ENCODE results near the gene LARGE1. TPM values are rescaled to one million over a fixed set of nuclear protein-coding genes. Genes with fewer than 3 reads are reported as not detected.

Gene LARGE1
- total RNA-seq, 2 donors from 2014 or later = 80.5 to 101 TPM

DNA sequence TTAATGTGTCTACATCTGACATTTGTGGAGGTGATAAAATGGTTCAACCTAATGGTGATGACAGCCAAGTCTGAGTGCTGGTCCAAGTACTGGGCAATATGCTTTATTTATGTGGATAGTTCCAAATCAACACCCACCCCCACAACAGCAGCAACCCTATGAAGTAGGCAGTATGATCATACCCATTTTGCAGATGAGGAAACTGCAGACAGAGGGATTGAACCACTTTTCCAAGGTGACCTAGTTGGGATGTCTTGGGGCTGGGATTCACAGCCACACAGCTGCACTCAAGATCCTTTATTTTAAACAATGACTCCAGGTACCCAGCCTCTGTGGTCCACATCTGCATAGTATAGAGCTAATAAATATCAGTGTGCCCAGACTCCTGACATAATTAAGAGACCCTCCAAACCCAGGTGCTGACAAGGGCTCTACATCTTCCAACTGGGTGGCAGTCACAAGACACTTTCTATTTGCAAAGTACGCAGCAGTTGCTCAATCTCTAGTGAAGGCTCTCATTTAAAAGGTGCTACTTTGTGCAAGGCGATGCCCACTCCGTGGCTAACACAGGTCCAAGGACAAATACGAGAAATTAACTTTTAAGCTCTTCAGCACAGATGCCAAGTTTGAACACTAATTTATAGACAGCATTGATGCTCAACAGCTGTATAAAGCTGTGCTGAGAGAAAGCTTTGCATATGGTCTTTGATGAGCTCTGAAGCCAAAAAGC lies 426.6 kb downstream of the LARGE1 start:
- Histone ChIP-seq H3K27ac (no peak overlapping the region), H3K9me3 (no peaks in the 10 kb centered on the region), H3K4me1 (peaks cover 0 to 17% of the 10 kb centered on the region in 2 donors), H3K27me3 (no peaks in the 10 kb centered on the region), H3K4me3 (no peak overlapping the region), H3K36me3 (no peaks in the 10 kb centered on the region)
- no peak for DNase-seq (ENCODE audit: low spot score)
- TF ChIP-seq, protein P1, sequence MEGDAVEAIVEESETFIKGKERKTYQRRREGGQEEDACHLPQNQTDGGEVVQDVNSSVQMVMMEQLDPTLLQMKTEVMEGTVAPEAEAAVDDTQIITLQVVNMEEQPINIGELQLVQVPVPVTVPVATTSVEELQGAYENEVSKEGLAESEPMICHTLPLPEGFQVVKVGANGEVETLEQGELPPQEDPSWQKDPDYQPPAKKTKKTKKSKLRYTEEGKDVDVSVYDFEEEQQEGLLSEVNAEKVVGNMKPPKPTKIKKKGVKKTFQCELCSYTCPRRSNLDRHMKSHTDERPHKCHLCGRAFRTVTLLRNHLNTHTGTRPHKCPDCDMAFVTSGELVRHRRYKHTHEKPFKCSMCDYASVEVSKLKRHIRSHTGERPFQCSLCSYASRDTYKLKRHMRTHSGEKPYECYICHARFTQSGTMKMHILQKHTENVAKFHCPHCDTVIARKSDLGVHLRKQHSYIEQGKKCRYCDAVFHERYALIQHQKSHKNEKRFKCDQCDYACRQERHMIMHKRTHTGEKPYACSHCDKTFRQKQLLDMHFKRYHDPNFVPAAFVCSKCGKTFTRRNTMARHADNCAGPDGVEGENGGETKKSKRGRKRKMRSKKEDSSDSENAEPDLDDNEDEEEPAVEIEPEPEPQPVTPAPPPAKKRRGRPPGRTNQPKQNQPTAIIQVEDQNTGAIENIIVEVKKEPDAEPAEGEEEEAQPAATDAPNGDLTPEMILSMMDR (IDR thresholded peaks at IDR 0.05) = no peak

DNA sequence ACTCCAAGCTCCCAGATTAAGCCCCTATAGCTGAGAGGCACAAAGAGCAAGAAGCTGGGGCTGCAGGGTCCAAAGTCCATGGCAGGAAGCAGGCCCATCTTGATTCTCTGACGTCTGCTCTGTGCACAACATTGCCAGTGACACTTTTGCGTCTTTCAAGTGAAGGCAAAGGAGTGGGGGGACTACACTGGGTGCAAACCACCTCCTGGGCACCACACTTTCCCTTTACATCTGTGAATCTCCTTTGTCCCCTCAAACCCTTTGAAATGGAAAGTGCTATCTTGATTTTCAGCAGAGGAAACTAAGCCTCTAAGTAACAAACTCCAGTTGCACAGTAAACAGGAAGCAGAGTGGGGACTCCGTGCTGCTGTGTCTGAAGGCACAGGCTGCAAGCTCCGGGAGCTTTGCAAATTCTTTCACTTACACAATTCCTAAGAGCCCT lies 428.0 kb downstream of the LARGE1 start:
- Histone ChIP-seq H3K27me3 (no peaks in the 10 kb centered on the region), H3K9me3 (no peaks in the 10 kb centered on the region), H3K27ac (no peak overlapping the region), H3K4me3 (no peak overlapping the region), H3K4me1 (peaks cover 0 to 13% of the 10 kb centered on the region in 2 donors), H3K36me3 (no peaks in the 10 kb centered on the region)
- DNase-seq (ENCODE audit: low spot score) = no peak
- TF ChIP-seq, protein P1 (IDR thresholded peaks at IDR 0.05) = no peak

DNA sequence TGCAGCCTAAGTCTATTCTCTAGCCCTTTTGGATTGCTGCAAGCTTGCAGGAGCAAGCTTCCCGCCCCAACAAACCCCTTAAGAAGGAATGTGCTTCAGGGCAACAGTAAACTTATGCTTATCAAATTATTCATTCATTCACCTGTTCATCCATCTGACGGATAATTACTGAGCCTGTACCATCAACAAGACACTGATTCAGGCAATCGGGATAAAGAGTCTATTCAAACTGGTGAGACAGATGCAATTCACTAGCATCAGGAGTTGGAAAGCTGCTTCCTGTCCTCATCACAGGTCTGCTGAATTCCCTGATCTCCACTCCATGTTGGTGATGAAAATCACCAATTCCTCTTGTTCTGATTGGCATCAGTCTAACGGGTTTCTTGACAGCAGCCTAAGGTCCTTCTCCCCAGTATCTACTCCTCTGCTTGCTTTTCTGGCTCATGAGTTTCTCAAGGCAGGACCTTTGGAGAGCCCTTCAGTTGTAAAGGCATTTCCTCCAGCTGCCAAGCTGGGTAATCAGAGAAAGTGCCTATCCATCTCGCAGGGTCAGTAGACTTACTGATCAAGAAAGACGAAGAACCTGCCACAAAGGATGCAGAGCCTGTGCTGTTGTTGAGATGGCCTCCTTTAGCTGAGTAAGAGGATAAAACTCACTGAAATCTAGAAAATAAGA lies 433.1 kb downstream of the LARGE1 start:
- TF ChIP-seq, protein P1 (IDR thresholded peaks at IDR 0.05) = no peak
- H3K36me3 ChIP-seq = no peaks in the 10 kb centered on the region
- H3K27me3 ChIP-seq = no peaks in the 10 kb centered on the region
- peaks cover 0 to 4% of the 10 kb centered on the region in 2 donors for H3K4me1 ChIP-seq
- DNase-seq (ENCODE audit: low spot score) = no peak
- no peak overlapping the region for H3K27ac ChIP-seq
- H3K4me3 ChIP-seq = no peak overlapping the region
- H3K9me3 ChIP-seq = no peaks in the 10 kb centered on the region

DNA sequence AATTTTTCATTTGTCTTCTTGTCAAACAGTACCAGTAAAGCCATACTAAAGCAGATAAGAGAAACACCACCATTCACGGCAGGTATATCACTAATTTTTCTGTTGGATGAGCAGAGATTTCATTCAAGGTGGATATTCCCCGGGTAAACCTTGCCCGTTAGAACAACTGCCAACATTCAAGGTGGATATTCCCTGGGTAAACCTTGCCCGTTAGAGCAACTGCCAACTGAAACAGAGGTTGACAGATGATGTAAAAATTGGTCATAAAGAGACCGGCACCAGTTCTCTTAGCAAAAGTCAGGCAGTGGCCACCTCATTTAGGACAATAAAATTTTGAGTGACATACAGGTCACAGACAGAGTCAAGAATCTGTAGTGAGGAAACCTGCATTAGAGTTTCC lies 438.7 kb downstream of the LARGE1 start:
- TF ChIP-seq, protein P1 (IDR thresholded peaks at IDR 0.05) = no peak
- no peaks in the 10 kb centered on the region for H3K36me3 ChIP-seq
- no peaks in the 10 kb centered on the region for H3K4me1 ChIP-seq
- H3K27me3 ChIP-seq = no peaks in the 10 kb centered on the region
- H3K27ac ChIP-seq = no peak overlapping the region
- H3K4me3 ChIP-seq = no peak overlapping the region
- DNase-seq (ENCODE audit: low spot score) = no peak
- H3K9me3 ChIP-seq = no peaks in the 10 kb centered on the region

DNA sequence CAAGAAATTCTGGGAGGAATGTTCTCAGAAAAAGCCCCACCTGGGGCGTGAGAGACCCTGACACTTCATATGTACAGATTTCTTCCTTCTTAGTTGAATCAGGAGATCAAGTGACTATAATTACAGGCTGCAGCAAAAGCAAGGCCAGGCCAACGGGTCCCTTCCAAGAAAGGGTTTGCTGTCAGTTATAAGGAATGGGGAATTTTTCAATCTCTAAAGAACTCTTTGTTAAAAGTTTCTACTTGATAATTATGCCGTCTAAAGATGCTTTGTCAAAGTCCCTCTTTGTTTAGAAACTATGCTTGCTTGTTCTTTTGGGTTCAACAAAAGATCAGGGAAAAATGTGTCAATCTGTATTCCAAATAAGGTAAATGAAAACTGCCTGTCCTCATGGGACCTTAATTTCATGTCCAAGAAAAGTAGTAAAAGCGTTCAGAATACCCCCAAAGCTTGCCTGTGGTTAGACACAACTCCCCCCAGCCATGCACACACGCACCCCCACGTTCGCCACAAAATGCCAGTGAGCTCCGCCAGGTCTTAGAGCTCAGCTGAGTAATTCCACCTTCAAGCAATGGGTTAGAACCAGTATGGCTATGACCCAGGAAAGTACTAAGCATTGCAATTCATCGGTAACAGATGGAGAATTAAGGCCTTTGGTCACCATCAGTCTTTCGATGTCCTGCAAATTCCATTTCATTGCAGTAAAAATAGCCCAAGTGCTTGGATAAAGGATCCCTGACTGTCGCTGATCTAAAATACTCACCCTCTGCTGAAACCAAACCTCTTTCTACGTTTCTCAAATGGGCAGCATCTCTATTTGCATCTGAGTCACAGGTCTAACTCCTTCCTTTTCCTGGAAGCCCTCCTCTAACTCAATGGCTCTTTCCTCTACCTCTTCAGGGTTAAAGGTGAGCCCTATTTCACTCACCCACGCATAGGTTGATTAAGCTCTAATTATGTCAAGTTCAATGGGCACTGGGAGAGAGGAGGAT lies 442.9 kb downstream of the LARGE1 start:
- Histone ChIP-seq H3K9me3 (no peaks in the 10 kb centered on the region), H3K27ac (no peak overlapping the region), H3K4me3 (no peak overlapping the region), H3K4me1 (peaks cover 0 to 12% of the 10 kb centered on the region in 2 donors), H3K36me3 (no peaks in the 10 kb centered on the region), H3K27me3 (no peaks in the 10 kb centered on the region)
- TF ChIP-seq, protein P1 (IDR thresholded peaks at IDR 0.05) = no peak
- no peak for DNase-seq (ENCODE audit: low spot score)

All from right atrium auricular region (tissue), 2 donors.